Endothelial cell (in vitro differentiated cells): ENCODE results near the gene PTPRN2. TPM values are rescaled to one million over a fixed set of nuclear protein-coding genes. Genes with fewer than 3 reads are reported as not detected.

Experiments used
- DNase-seq: peaks from one replicate; pipeline ENCODE4 v3.0.0; 2021; ENCODE audit warnings: low spot score
- H3K27ac Mint-ChIP-seq: one replicate; pipeline ENCODE4 v1.8.0; 2021; ENCODE audit warnings: mixed read lengths, inconsistent platforms; ENCODE audit not compliant: unreplicated experiment
- H3K27me3 Mint-ChIP-seq: one replicate; pipeline ENCODE4 v1.8.0; 2021; ENCODE audit warnings: mild to moderate bottlenecking, moderate library complexity, mixed read lengths, inconsistent platforms; ENCODE audit not compliant: unreplicated experiment
- H3K36me3 Mint-ChIP-seq: one replicate; pipeline ENCODE4 v1.8.0; 2021; ENCODE audit warnings: mild to moderate bottlenecking, low read depth, mixed read lengths, inconsistent platforms; ENCODE audit not compliant: unreplicated experiment
- H3K4me1 Mint-ChIP-seq: one replicate; pipeline ENCODE4 v1.8.0; 2021; ENCODE audit warnings: mild to moderate bottlenecking, mixed read lengths, inconsistent platforms; ENCODE audit not compliant: unreplicated experiment
- H3K4me3 Mint-ChIP-seq: one replicate; pipeline ENCODE4 v1.8.0; 2021; ENCODE audit warnings: mild to moderate bottlenecking, mixed read lengths, inconsistent platforms; ENCODE audit not compliant: unreplicated experiment
- H3K9me3 Mint-ChIP-seq: one replicate; pipeline ENCODE4 v1.8.0; 2021; ENCODE audit warnings: mixed read lengths, inconsistent platforms; ENCODE audit not compliant: unreplicated experiment
- total RNA-seq: library from RNA; stranded (reverse); fragmentation: NEBNext Ultra II Directional; extraction: Animal tissue kit (Norgen Biotek cat#: 25700); gene quantifications from one replicate; pipeline ENCODE4 v1.2.1, GENCODE V29; 2021; ENCODE audit not compliant: unreplicated experiment
- TF ChIP-seq, protein P1 (sequence below): fragments of 200-600 bp; sonication (generic); IDR thresholded peaks from one replicate; pipeline ENCODE4 v1.5.0; 2021; ENCODE audit warnings: antibody characterized with exemption; ENCODE audit not compliant: unreplicated experiment

The PTPRN2 gene
- total RNA-seq, 1 donor from 2014 or later: 0.18 TPM

DNA sequence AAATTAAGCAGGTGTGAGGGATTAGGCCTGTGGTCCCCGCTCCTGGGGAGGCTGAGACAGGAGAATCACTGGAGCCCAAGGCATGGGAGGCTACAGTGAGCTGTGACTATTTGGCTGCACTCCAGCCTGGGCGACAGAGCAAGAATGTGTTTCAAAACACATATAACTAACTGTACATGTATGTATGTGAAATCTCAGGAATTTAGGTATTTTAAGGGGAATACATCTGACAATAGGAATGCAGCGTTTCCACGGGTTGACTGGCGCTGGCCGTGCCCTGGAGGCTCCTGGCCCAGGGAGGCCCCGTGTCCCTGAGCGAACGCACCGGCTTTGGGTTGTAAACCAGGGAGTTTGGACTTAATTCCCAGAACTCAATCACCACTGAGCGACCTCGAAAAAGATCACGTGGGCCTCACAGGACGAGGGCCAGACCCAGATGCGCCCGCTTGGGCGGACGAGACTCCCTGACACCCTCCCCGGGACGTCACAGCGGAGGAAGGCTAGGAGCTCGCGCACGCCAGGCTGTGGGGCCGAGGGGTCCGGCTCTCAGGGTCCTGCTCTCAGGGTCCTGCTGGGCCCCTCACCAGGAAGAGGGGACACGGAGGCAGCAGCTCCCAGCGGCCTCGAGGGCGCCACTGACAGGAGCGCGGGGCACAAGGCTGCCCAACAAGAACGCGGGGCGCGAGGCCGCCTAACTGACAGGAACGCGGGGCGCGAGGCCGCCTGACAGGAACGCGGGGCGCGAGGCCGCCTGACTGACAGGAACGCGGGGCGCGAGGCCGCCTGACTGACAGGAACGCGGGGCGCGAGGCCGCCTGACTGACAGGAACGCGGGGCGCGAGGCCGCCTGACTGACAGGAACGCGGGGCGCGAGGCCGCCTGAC lies 18.4 kb downstream of the PTPRN2 start:
- peaks cover 20% of the 10 kb centered on the region for H3K9me3 Mint-ChIP-seq
- TF ChIP-seq, protein P1, sequence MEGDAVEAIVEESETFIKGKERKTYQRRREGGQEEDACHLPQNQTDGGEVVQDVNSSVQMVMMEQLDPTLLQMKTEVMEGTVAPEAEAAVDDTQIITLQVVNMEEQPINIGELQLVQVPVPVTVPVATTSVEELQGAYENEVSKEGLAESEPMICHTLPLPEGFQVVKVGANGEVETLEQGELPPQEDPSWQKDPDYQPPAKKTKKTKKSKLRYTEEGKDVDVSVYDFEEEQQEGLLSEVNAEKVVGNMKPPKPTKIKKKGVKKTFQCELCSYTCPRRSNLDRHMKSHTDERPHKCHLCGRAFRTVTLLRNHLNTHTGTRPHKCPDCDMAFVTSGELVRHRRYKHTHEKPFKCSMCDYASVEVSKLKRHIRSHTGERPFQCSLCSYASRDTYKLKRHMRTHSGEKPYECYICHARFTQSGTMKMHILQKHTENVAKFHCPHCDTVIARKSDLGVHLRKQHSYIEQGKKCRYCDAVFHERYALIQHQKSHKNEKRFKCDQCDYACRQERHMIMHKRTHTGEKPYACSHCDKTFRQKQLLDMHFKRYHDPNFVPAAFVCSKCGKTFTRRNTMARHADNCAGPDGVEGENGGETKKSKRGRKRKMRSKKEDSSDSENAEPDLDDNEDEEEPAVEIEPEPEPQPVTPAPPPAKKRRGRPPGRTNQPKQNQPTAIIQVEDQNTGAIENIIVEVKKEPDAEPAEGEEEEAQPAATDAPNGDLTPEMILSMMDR: no peak
- DNase-seq: no peak

DNA sequence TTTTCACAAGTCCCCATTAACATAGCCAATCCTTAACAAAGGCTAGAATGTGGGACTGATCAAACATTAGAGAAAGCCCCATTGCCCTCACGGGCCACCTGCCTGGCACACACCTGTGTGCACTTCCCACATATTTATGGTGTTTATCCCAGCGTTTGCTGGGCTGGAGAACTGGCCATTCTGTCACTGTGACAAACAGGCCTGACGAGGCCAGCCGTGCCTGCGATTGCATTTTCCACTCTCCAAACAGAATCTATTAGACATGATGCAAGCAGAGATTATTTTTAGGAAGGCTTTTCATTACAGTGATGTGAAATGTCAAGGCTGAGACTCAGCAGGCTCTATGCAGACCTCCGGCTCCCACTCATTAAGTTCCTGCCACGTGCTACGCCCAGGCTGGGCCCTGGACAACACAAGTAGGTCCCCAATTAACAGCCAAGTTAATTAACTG lies 20.4 kb downstream of the PTPRN2 start:
- peaks cover 7% of the 10 kb centered on the region for H3K36me3 Mint-ChIP-seq
- H3K4me1 Mint-ChIP-seq: no peaks in the 10 kb centered on the region
- TF ChIP-seq, protein P1: no peak
- no peak overlapping the region for H3K4me3 Mint-ChIP-seq
- H3K27ac Mint-ChIP-seq: no peak overlapping the region
- DNase-seq: no peak
- H3K9me3 Mint-ChIP-seq: peaks cover 14% of the 10 kb centered on the region
- peaks cover 4% of the 10 kb centered on the region for H3K27me3 Mint-ChIP-seq

More for the DNA sequence above, 18.4 kb downstream of the PTPRN2 start:
- peaks cover under 1% of the 10 kb centered on the region for H3K27me3 Mint-ChIP-seq
- H3K27ac Mint-ChIP-seq: no peak overlapping the region
- H3K4me3 Mint-ChIP-seq: no peak overlapping the region
- peaks cover 5% of the 10 kb centered on the region for H3K36me3 Mint-ChIP-seq
- H3K4me1 Mint-ChIP-seq: no peaks in the 10 kb centered on the region

DNA sequence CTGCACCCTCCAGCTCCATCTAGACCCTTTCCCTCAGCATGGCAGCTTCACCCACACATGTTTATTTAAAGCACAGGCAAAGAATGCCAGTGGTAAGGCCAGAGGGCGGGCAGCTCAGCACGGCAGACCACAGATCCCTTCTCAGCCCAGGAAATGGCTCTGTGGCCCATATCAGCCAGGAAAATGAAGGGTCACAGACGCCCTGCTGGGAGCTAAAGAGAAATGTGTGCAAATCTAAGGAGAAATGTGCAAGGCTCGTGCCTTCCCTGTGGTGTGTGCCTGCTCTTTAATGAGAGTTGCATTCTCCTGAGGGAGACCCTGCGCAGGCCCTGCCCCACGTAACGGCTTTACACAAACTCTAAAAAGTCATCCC lies 23.0 kb downstream of the PTPRN2 start:
- Mint-ChIP-seq H3K27ac (no peak overlapping the region), H3K4me1 (no peaks in the 10 kb centered on the region), H3K9me3 (peaks cover 9% of the 10 kb centered on the region), H3K27me3 (peaks cover 4% of the 10 kb centered on the region), H3K36me3 (peaks cover 6% of the 10 kb centered on the region), H3K4me3 (no peak overlapping the region)
- no peak for DNase-seq
- TF ChIP-seq, protein P1: no peak

DNA sequence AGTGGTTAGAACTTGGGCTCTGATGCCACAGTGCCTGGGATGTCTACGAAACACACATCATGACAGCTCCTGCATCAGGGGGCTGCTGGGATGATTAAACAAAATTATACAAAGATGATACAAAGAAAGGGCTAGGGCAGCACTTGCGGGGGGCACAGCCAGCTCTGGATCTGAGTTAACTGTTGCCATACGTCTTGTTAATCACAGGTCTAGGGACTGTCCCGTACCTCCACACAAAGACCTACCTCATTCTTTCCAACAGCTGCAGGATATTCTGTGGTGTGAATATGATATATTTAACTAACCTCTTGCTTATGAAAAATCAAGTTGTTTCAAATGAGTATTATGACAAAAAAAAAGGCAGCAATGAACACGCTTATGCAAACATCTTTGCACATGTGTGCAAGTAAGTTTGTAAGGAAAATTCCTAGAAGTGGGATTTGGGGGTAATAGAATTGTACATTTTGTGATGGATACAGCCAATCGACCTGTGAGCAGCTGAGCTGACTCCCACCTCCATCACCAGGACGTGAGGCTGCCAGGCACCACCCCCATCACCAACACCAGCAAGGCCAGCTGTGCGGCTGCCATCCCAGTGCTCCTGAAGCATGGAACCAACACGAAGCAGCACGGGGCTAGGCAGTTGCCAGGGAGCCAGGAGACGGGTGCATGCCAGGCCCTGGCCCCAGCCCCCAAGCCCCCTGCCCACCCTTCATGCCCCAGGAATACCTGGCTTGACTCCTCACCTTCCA lies 23.5 kb downstream of the PTPRN2 start:
- Mint-ChIP-seq H3K27me3 (peaks cover 4% of the 10 kb centered on the region), H3K4me1 (no peaks in the 10 kb centered on the region), H3K9me3 (peaks cover 13% of the 10 kb centered on the region), H3K27ac (no peak overlapping the region), H3K36me3 (peaks cover 6% of the 10 kb centered on the region), H3K4me3 (no peak overlapping the region)
- no peak for DNase-seq
- TF ChIP-seq, protein P1: no peak
